OCI-LY7 (cell line): Measurements from ENCODE around the gene PLEKHS1. TPM values are rescaled to one million over a fixed set of nuclear protein-coding genes. Genes with fewer than 3 reads are reported as not detected.
A peak's percentile ranks its signal among the peaks of the same experiment; 100 is the strongest.

Experiments used
- BruUV-seq: library from RNA; stranded (reverse); fragments of 400-500 nt; replicated peaks from 2 replicates; lab custom pipeline; 2021; lab: Mats Ljungman, UMichigan
- CTCF ChIA-PET: fragments of 300-600 bp; sonication (Branson Sonifier 250); formaldehyde crosslinking; loops from one replicate; lab custom pipeline; 2022; ENCODE audit warnings: antibody characterized with exemption; ENCODE audit not compliant: unreplicated experiment; lab: Charles Lee
- POLR2A ChIA-PET: fragments of 300-600 bp; sonication (Branson Sonifier 250); formaldehyde crosslinking; loops from one replicate; lab custom pipeline; 2022; ENCODE audit warnings: antibody characterized with exemption; lab: Charles Lee
- DNase-seq: peaks from one replicate; pipeline ENCODE4 v3.0.0-alpha.2; 2015; ENCODE audit warnings: low spot score
- H2AFZ ChIP-seq: fragments of 200-600 bp; sonication (generic), shearing (Covaris generic); 2 replicates; pipeline ENCODE4 v1.6.1; 2014; ENCODE audit warnings: mild to moderate bottlenecking, antibody characterized with exemption, low read length, moderate library complexity
- H3K27ac ChIP-seq: fragments of 200-600 bp; sonication (generic); 2 replicates; pipeline ENCODE4 v1.5.1; 2014; ENCODE audit warnings: mixed run types, low read depth, mild to moderate bottlenecking, moderate library complexity, low read length, inconsistent platforms; ENCODE audit not compliant: poor library complexity, severe bottlenecking
- H3K36me3 ChIP-seq: fragments of 200-600 bp; sonication (generic); 2 replicates; pipeline ENCODE4 v1.6.1; 2014; ENCODE audit warnings: mild to moderate bottlenecking, antibody characterized with exemption, low read length, moderate library complexity, mixed read lengths; ENCODE audit not compliant: insufficient read depth
- H3K4me1 ChIP-seq: fragments of 200-600 bp; sonication (generic); 2 replicates; pipeline ENCODE4 v1.5.1; 2014; ENCODE audit warnings: mild to moderate bottlenecking, low read length; ENCODE audit not compliant: insufficient read depth, poor library complexity, severe bottlenecking
- H3K4me2 ChIP-seq: fragments of 200-600 bp; sonication (generic); 2 replicates; pipeline ENCODE4 v1.6.1; 2014; ENCODE audit warnings: mild to moderate bottlenecking, low read length
- H3K4me3 ChIP-seq: fragments of 200-600 bp; sonication (generic); 2 replicates; pipeline ENCODE4 v1.5.1; 2014; ENCODE audit warnings: mild to moderate bottlenecking, low read depth, low read length; ENCODE audit not compliant: poor library complexity, severe bottlenecking
- H3K79me2 ChIP-seq: fragments of 200-600 bp; sonication (generic); 2 replicates; pipeline ENCODE4 v1.6.1; 2016; ENCODE audit warnings: low read depth, mild to moderate bottlenecking, low read length, moderate library complexity, mixed read lengths; ENCODE audit not compliant: insufficient read depth
- H3K9me2 ChIP-seq: fragments of 200-600 bp; sonication (generic); 2 replicates; pipeline ENCODE4 v1.6.1; 2016; ENCODE audit warnings: mild to moderate bottlenecking, low read length, mixed read lengths; ENCODE audit not compliant: insufficient read depth
- H3K9me3 ChIP-seq: fragments of 200-600 bp; sonication (generic); 2 replicates; pipeline ENCODE4 v1.6.1; 2014; ENCODE audit warnings: mild to moderate bottlenecking, mixed run types, low read length, mixed read lengths
- H4K20me1 ChIP-seq: fragments of 200-600 bp; sonication (generic); 2 replicates; pipeline ENCODE4 v1.6.1; 2014; ENCODE audit warnings: mild to moderate bottlenecking, antibody characterized with exemption, low read length, moderate library complexity, mixed read lengths; ENCODE audit not compliant: insufficient read depth
- CTCF ChIP-seq: fragments of 200-600 bp; sonication (generic); conservative IDR thresholded peaks from 2 replicates; pipeline ENCODE4 v1.5.1; 2014; ENCODE audit warnings: mild to moderate bottlenecking, antibody characterized with exemption, low read length, moderate library complexity, mixed read lengths
- EZH2phosphoT487 ChIP-seq: fragments of 200-600 bp; sonication (generic); IDR thresholded peaks from 2 replicates; pipeline ENCODE4 v1.6.1; 2018; ENCODE audit warnings: low read depth, borderline replicate concordance, mild to moderate bottlenecking, mixed run types, antibody characterized with exemption, low read length, moderate library complexity, mixed read lengths
- intact Hi-C: fragments of 100-400 bp; cut with micrococcal nuclease; formaldehyde crosslinking; loops from one replicate; pipeline ENCODE4 v1.10.0; 2022; ENCODE audit not compliant: unreplicated experiment
- total RNA-seq, 2 experiments: library from RNA; depleted of rRNA in 1 of 2; stranded (reverse); fragments of >200 nt in 1 of 2; shearing (Covaris generic) in 1 of 2; gene quantifications; 2 replicates each; pipeline ENCODE4 v1.2.3, GENCODE V29; 2014 to 2022

PLEKHS1 gene
- total RNA-seq, 2 experiments from 2014 or later, result not detected

GRCh38 chr10:113791691-113792090 is 40.2 kb downstream of the PLEKHS1 start:
- Histone ChIP-seq H3K9me2 (no peaks in the 10 kb centered on the region), H3K4me2 (no peak overlapping the region), H4K20me1 (no peaks in the 10 kb centered on the region), H3K79me2 (no peaks in the 10 kb centered on the region), H3K9me3 (no peaks in the 10 kb centered on the region), H3K27ac (no peak overlapping the region), H2AFZ (no peak overlapping the region), H3K4me3 (no peak overlapping the region), H3K4me1 (no peaks in the 10 kb centered on the region), H3K36me3 (no peaks in the 10 kb centered on the region)
- POLR2A ChIA-PET, result interaction anchor here (0.9 kb wide), 1 partner anchor 139 kb away, joined by 5 read pairs; no protein-coding TSS in a partner anchor
- no TSS peak for BruUV-seq
- CTCF ChIA-PET, result no interaction called here
- DNase-seq, result no peak
- TF ChIP-seq EZH2phosphoT487 (no peak), CTCF (no peak)
- intact Hi-C loops, result no loop called here

GRCh38 chr10:113801569-113801968 is 50.1 kb downstream of the PLEKHS1 start:
- CTCF ChIA-PET, result interaction anchor here (1.4 kb wide), 1 partner anchor 309 kb away, joined by 4 read pairs; no protein-coding TSS in a partner anchor
- Histone ChIP-seq H3K36me3 (no peaks in the 10 kb centered on the region), H3K9me2 (no peaks in the 10 kb centered on the region), H3K79me2 (no peaks in the 10 kb centered on the region), H3K4me2 (no peak overlapping the region), H3K4me1 (no peaks in the 10 kb centered on the region), H3K4me3 (no peak overlapping the region), H2AFZ (no peak overlapping the region), H3K27ac (no peak overlapping the region), H3K9me3 (no peaks in the 10 kb centered on the region), H4K20me1 (no peaks in the 10 kb centered on the region)
- intact Hi-C loops, result no loop called here
- DNase-seq, result no peak
- no TSS peak for BruUV-seq
- TF ChIP-seq CTCF (no peak), EZH2phosphoT487 (no peak)
- POLR2A ChIA-PET, result interaction anchor here (0.6 to 0.9 kb wide), 2 partner anchors 28 to 312 kb away, joined by 3 read pairs; no protein-coding TSS in a partner anchor

- no peak overlapping the region for H3K27ac ChIP-seq
- H4K20me1 ChIP-seq, result no peaks in the 10 kb centered on the region
- peak; percentile 22 for DNase-seq
- H3K4me3 ChIP-seq, result no peak overlapping the region
- intact Hi-C loops, result no loop called here
- H2AFZ ChIP-seq, result peak overlapping the region; percentile 80
- no peaks in the 10 kb centered on the region for H3K9me2 ChIP-seq
- TF ChIP-seq CTCF (no peak), EZH2phosphoT487 (no peak)
- H3K4me2 ChIP-seq, result no peak overlapping the region
- H3K4me1 ChIP-seq, result no peaks in the 10 kb centered on the region
- ChIA-PET CTCF (interaction anchor here (0.6 kb wide), 1 partner anchor 299 kb away, joined by 7 read pairs; no protein-coding TSS in a partner anchor), POLR2A (interaction anchor here (0.6 to 1.4 kb wide), 6 partner anchors 54 to 384 kb away, joined by 3 read pairs; no protein-coding TSS in a partner anchor)
- no TSS peak for BruUV-seq
- H3K36me3 ChIP-seq, result no peaks in the 10 kb centered on the region
- no peaks in the 10 kb centered on the region for H3K9me3 ChIP-seq
- H3K79me2 ChIP-seq, result no peaks in the 10 kb centered on the region
Observed at GRCh38 chr10:113802997-113803396, 51.5 kb downstream of the PLEKHS1 start.
